Endothelial cell of umbilical vein (primary cell): Measurements from ENCODE around the gene TRAF3. TPM values are rescaled to one million over a fixed set of nuclear protein-coding genes. Genes with fewer than 3 reads are reported as not detected.

Experiments
- BruUV-seq: library from RNA; stranded (reverse); fragments of 400-500 nt; replicated peaks from 2 replicates; lab custom pipeline; 2021; lab: Mats Ljungman, UMichigan
- CTCF ChIA-PET: fragments of 300-600, 350-600 bp; sonication (Branson Sonifier 250); formaldehyde crosslinking; loops from one replicate; lab custom pipeline; 2021; ENCODE audit warnings: antibody characterized with exemption, inconsistent platforms; lab: Charles Lee
- POLR2A ChIA-PET: fragments of 300-600, 350-600 bp; sonication (Branson Sonifier 250); formaldehyde crosslinking; loops from one replicate; lab custom pipeline; 2021; ENCODE audit warnings: antibody characterized with exemption, inconsistent platforms; lab: Charles Lee
- DNase-seq: peaks from one replicate; pipeline ENCODE4 v3.0.0-alpha.2; 2011; ENCODE audit warnings: low read depth, low spot score
- FAIRE-seq: peaks from 2 replicates; lab custom pipeline; 2011; peaks lifted over from hg19 to GRCh38; lab: Jason Lieb, UNC
- H2AFZ ChIP-seq: 2 replicates; pipeline ENCODE4 v1.6.0; 2012; ENCODE audit warnings: low read depth, low read length, control low read depth, inconsistent platforms
- H3K27ac ChIP-seq: 2 replicates; pipeline ENCODE4 v1.5.1; 2011; ENCODE audit warnings: low read depth, mild to moderate bottlenecking, control low read depth, low read length, moderate library complexity; ENCODE audit not compliant: insufficient read depth
- H3K27me3 ChIP-seq, 2 experiments: 2 replicates each; pipeline versions ENCODE4 v1.6.0 to v1.6.1; 2011; ENCODE audit warnings: low read length in 2 of 2, mixed read lengths in 1 of 2; ENCODE audit not compliant: control insufficient read depth in 2 of 2, insufficient read depth in 2 of 2
- H3K36me3 ChIP-seq, 2 experiments: 2 replicates in 1 of 2; 3 replicates in 1 of 2; pipeline ENCODE4 v1.5.1; 2011; ENCODE audit warnings: low read length in 2 of 2, mild to moderate bottlenecking in 1 of 2, moderate library complexity in 1 of 2; ENCODE audit not compliant: control insufficient read depth in 2 of 2, insufficient read depth in 2 of 2; ENCODE audit errors: extremely low read depth in 1 of 2
- H3K4me1 ChIP-seq: 3 replicates; pipeline ENCODE4 v1.5.1; 2011; ENCODE audit warnings: mild to moderate bottlenecking, low read length; ENCODE audit not compliant: control insufficient read depth, insufficient read depth; ENCODE audit errors: extremely low read depth
- H3K4me2 ChIP-seq: 2 replicates; pipeline ENCODE4 v1.6.1; 2011; ENCODE audit warnings: low read length, control low read depth, mixed read lengths; ENCODE audit not compliant: insufficient read depth
- H3K4me3 ChIP-seq, 3 experiments: fragments of 200-600 bp in 1 of 3; sonication (generic), shearing (Covaris generic) in 1 of 3; replicated peaks in 1 of 3; 2 replicates each; pipeline ENCODE4 v1.5.1; 2011 to 2016; ENCODE audit warnings: control low read depth in 3 of 3, low read length in 3 of 3, mild to moderate bottlenecking in 2 of 3, inconsistent platforms in 1 of 3, low read depth in 1 of 3, moderate library complexity in 1 of 3; ENCODE audit not compliant: insufficient read depth in 1 of 3
- H3K79me2 ChIP-seq: 2 replicates; pipeline ENCODE4 v1.6.0; 2012; ENCODE audit warnings: low read length, inconsistent platforms; ENCODE audit not compliant: control insufficient read depth, insufficient read depth
- H3K9ac ChIP-seq: replicated peaks from 2 replicates; pipeline ENCODE3; 2011; ENCODE audit warnings: low read length, control low read depth; ENCODE audit not compliant: insufficient read depth; ENCODE audit errors: extremely low read depth
- H3K9me1 ChIP-seq: replicated peaks from 3 replicates; pipeline ENCODE4 v1.6.0; 2011; ENCODE audit warnings: mild to moderate bottlenecking, low read length; ENCODE audit not compliant: control insufficient read depth, insufficient read depth; ENCODE audit errors: extremely low read depth
- H3K9me3 ChIP-seq: replicated peaks from 2 replicates; pipeline ENCODE4 v1.5.1; 2012; ENCODE audit warnings: low read length, inconsistent platforms; ENCODE audit not compliant: control insufficient read depth, insufficient read depth
- H4K20me1 ChIP-seq: replicated peaks from 2 replicates; pipeline ENCODE3; 2011; ENCODE audit warnings: mild to moderate bottlenecking, low read length; ENCODE audit not compliant: control insufficient read depth, insufficient read depth; ENCODE audit errors: extremely low read depth
- EZH2 ChIP-seq: IDR thresholded peaks from 2 replicates; pipeline ENCODE4 v1.6.1; 2012; ENCODE audit warnings: borderline replicate concordance, low read depth, mild to moderate bottlenecking, moderate library complexity, low read length, inconsistent platforms; ENCODE audit not compliant: severe bottlenecking
- FOS ChIP-seq: IDR thresholded peaks from 2 replicates; pipeline ENCODE4 v1.6.1; 2011; ENCODE audit warnings: mild to moderate bottlenecking, low read length, moderate library complexity, borderline replicate concordance; ENCODE audit not compliant: insufficient read depth
- GATA2 ChIP-seq: IDR thresholded peaks from 2 replicates; pipeline ENCODE4 v1.7.0; 2011; ENCODE audit warnings: low read depth, mild to moderate bottlenecking, moderate library complexity, mixed read lengths, low read length; ENCODE audit not compliant: insufficient read length, insufficient read depth
- JUN ChIP-seq: IDR thresholded peaks from 2 replicates; pipeline ENCODE4 v1.6.1; 2011; ENCODE audit warnings: borderline replicate concordance, low read depth; ENCODE audit not compliant: insufficient read length, insufficient read depth
- MAX ChIP-seq: IDR thresholded peaks from 2 replicates; pipeline ENCODE4 v1.6.1; 2011; ENCODE audit not compliant: insufficient read depth, insufficient read length
- MYC ChIP-seq: IDR thresholded peaks from one replicate; pipeline ENCODE4 v1.6.1; 2011; ENCODE audit warnings: mild to moderate bottlenecking, low read depth, low read length
- POLR2A ChIP-seq: IDR thresholded peaks from 2 replicates; pipeline ENCODE4 v1.6.1; 2012; ENCODE audit warnings: low read depth, mild to moderate bottlenecking, control low read depth, low read length
- POLR2AphosphoS5 ChIP-seq: IDR thresholded peaks from 2 replicates; pipeline ENCODE4 v1.6.1; 2012; ENCODE audit warnings: low read depth, mild to moderate bottlenecking, control low read depth, low read length, moderate library complexity; ENCODE audit not compliant: insufficient read depth
- dilution Hi-C: fragments of 300-500 bp; cut with MboI; formaldehyde crosslinking; loops from one replicate; pipeline ENCODE4 v1.15.0; 2019; ENCODE audit warnings: low sequenced_read_pairs; ENCODE audit not compliant: extremely low pct_ligation_motif_present
- intact Hi-C: fragments of 100-400 bp; cut with micrococcal nuclease; formaldehyde crosslinking; loops from one replicate; pipeline ENCODE4 v1.10.0; 2022
- polyA plus RNA-seq, 4 experiments: library from polyadenylated mRNA; depleted of rRNA in 3 of 4; stranded (reverse) in 3 of 4; unstranded in 1 of 4; fragments of >200 nt; gene quantifications; 2 replicates each; pipeline versions ENCODE4 v1.2.1 to v1.2.3, GENCODE V29; 2011 to 2012; ENCODE audit warnings: missing spikeins in 1 of 4
- total RNA-seq: library from RNA; stranded (reverse); gene quantifications from 2 replicates; pipeline ENCODE4 v1.2.3, GENCODE V29; 2021
- TF ChIP-seq, protein P1 (sequence below), 2 donors: IDR thresholded peaks; 1 replicate in 1 of 2; 2 replicates in 1 of 2; pipeline ENCODE4 v1.5.1; 2011; ENCODE audit warnings: low read length in 2 of 2, mild to moderate bottlenecking in 2 of 2, moderate library complexity in 2 of 2, control low read depth in 1 of 2, inconsistent platforms in 1 of 2, low read depth in 1 of 2; ENCODE audit not compliant: insufficient read depth in 1 of 2; ENCODE audit errors: extremely low read depth in 1 of 2

The TRAF3 gene
- total and polyA plus RNA-seq, 2 donors (not counting 3 experiments of a cell fraction or from before 2014, with no cell fraction given), result 14.4 to 27.6 TPM

DNA sequence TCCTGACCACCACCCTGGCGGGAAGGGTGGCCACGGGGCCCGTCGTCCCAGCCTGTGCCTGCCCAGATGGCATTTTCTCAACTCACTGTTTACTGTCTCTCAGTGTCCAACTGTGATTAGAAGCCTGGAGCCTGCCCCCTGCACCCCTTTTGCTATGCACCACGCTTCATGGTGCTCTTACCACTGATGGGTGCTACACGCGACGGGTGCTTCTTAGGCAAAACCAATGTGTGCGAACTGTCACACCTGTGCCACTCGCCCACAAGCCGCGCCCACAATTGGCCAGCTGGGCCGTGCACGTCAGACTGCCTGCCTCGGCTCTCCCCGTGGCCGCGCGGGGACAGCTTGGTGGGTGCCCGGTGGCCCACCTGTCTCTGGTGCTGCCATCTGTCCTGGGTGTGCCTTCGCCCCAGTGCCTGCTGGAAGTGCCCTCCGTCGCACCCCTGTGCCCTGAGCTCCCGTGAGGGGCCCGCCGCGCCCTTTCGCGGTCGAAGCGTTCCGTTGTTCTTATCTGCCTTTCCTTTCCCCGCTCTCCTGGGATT, 130.1 kb downstream of the TRAF3 start:
- CTCF ChIA-PET, result no interaction called here
- H3K4me1 ChIP-seq, result no peaks in the 10 kb centered on the region
- intact Hi-C loops, result no loop called here
- no peak overlapping the region for H3K4me2 ChIP-seq
- dilution Hi-C loops, result no loop called here
- no peak for FAIRE-seq
- POLR2A ChIA-PET, result no interaction called here
- TF ChIP-seq GATA2 (no peak), EZH2 (no peak), FOS (no peak), MYC (no peak), MAX (no peak), JUN (no peak), POLR2A (no peak), POLR2AphosphoS5 (no peak)
- TF ChIP-seq, protein P1, sequence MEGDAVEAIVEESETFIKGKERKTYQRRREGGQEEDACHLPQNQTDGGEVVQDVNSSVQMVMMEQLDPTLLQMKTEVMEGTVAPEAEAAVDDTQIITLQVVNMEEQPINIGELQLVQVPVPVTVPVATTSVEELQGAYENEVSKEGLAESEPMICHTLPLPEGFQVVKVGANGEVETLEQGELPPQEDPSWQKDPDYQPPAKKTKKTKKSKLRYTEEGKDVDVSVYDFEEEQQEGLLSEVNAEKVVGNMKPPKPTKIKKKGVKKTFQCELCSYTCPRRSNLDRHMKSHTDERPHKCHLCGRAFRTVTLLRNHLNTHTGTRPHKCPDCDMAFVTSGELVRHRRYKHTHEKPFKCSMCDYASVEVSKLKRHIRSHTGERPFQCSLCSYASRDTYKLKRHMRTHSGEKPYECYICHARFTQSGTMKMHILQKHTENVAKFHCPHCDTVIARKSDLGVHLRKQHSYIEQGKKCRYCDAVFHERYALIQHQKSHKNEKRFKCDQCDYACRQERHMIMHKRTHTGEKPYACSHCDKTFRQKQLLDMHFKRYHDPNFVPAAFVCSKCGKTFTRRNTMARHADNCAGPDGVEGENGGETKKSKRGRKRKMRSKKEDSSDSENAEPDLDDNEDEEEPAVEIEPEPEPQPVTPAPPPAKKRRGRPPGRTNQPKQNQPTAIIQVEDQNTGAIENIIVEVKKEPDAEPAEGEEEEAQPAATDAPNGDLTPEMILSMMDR (IDR thresholded peaks at IDR 0.05; ENCODE audit: extremely low read depth in 1 of 2, insufficient read depth in 1 of 2, low read depth in 1 of 2, low read length in 2 of 2), result no peak
- H3K9me3 ChIP-seq, result no peaks in the 10 kb centered on the region
- H3K27me3 ChIP-seq, result no peaks in the 10 kb centered on the region
- peaks cover 0 to 14% of the 10 kb centered on the region in 2 experiments for H3K36me3 ChIP-seq
- no peaks in the 10 kb centered on the region for H4K20me1 ChIP-seq
- no peaks in the 10 kb centered on the region for H3K9me1 ChIP-seq
- no TSS peak for BruUV-seq
- H3K27ac ChIP-seq, result no peak overlapping the region
- H3K9ac ChIP-seq, result no peak overlapping the region
- no peak overlapping the region for H3K4me3 ChIP-seq
- no peak overlapping the region for H2AFZ ChIP-seq
- no peak for DNase-seq
- no peaks in the 10 kb centered on the region for H3K79me2 ChIP-seq
